GM18508 (cell line): ENCODE data around the gene RRP1.
"Not testable (repeated sequence)": the region's sequence is repeated elsewhere in the genome, so short reads cannot be mapped to it uniquely, and the experiment has no call there.

Experiments used
- ATAC-seq: cut with Tn5 transposase; IDR thresholded peaks from one replicate; pipeline ENCODE4 v1.9.1; 2021; ENCODE audit warnings: moderate number of reproducible peaks; ENCODE audit not compliant: insufficient read depth, unreplicated experiment

Gene RRP1

GRCh38 chr21:43832158-43832550 lies 42.8 kb downstream of the RRP1 start:
- ATAC-seq = no peak

- no peak for ATAC-seq
Observed at GRCh38 chr21:43832648-43833047, 43.3 kb downstream of the RRP1 start.

- ATAC-seq = no peak
Observed at GRCh38 chr21:43834146-43834905, 44.9 kb downstream of the RRP1 start.

- no peak for ATAC-seq
Observed at GRCh38 chr21:43835050-43835449, 45.7 kb downstream of the RRP1 start.

GRCh38 chr21:43835861-43836260 lies 46.5 kb downstream of the RRP1 start:
- ATAC-seq = no peak

- ATAC-seq = no peak
Observed at GRCh38 chr21:43836616-43837015, 47.2 kb downstream of the RRP1 start.

GRCh38 chr21:43840259-43840658 lies 50.9 kb downstream of the RRP1 start:
- ATAC-seq = no peak

- ATAC-seq = no peak
Observed at GRCh38 chr21:43842742-43843141, 53.4 kb downstream of the RRP1 start.

- ATAC-seq = not testable (repeated sequence)
Observed at GRCh38 chr21:43844906-43845305, 55.5 kb downstream of the RRP1 start.

- no peak for ATAC-seq
Observed at GRCh38 chr21:43845386-43845785, 56.0 kb downstream of the RRP1 start.

- no peak for ATAC-seq
Observed at GRCh38 chr21:43846430-43846829, 57.1 kb downstream of the RRP1 start.

GRCh38 chr21:43847301-43847700 lies 57.9 kb downstream of the RRP1 start:
- no peak for ATAC-seq

- ATAC-seq = no peak
Observed at GRCh38 chr21:43848771-43849170, 59.4 kb downstream of the RRP1 start.

- no peak for ATAC-seq
Observed at GRCh38 chr21:43849532-43850299, 60.3 kb downstream of the RRP1 start.

- ATAC-seq = no peak
Observed at GRCh38 chr21:43850728-43851295, 61.4 kb downstream of the RRP1 start.

GRCh38 chr21:43851593-43851992 lies 62.2 kb downstream of the RRP1 start:
- ATAC-seq = no peak

- ATAC-seq = no peak
Observed at GRCh38 chr21:43853851-43854772, 64.7 kb downstream of the RRP1 start.
